DOHH2 (cell line): ENCODE data around the gene GIMAP8.

Experiments used
- EZH2phosphoT487 ChIP-seq: fragments of 200-600 bp; sonication (generic); IDR thresholded peaks from 2 replicates; pipeline ENCODE4 v1.6.1; 2017; ENCODE audit warnings: borderline replicate concordance, mild to moderate bottlenecking, antibody characterized with exemption, low read length, moderate library complexity, mixed read lengths
- TF ChIP-seq, protein P1 (sequence below): fragments of 200-600 bp; sonication (generic); IDR thresholded peaks from one replicate; pipeline ENCODE4 v1.5.1; 2014; ENCODE audit warnings: antibody characterized with exemption, mild to moderate bottlenecking, low read depth, low read length; ENCODE audit not compliant: poor library complexity, severe bottlenecking

DNA sequence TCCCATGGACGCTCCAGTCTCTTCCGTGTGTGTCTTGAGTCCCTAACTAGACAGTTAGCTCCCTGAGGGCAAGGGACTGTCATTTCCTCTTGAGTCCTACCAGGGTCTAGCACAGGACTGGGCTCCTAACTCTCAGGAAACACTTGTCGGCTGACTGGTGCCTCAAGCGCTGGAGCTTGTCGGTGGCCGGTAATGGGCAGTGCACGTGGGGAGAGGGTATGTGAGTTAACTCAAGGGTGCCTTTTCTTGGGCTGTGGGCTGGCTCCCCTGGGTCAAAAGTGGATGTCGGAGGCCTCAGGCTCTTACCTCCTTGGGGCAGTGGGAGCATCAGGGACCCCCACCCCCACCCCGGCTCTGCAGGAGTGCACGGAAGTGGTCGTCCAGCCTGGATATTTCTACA lies 38.4 kb upstream of the GIMAP8 start:
- TF ChIP-seq, protein P1, sequence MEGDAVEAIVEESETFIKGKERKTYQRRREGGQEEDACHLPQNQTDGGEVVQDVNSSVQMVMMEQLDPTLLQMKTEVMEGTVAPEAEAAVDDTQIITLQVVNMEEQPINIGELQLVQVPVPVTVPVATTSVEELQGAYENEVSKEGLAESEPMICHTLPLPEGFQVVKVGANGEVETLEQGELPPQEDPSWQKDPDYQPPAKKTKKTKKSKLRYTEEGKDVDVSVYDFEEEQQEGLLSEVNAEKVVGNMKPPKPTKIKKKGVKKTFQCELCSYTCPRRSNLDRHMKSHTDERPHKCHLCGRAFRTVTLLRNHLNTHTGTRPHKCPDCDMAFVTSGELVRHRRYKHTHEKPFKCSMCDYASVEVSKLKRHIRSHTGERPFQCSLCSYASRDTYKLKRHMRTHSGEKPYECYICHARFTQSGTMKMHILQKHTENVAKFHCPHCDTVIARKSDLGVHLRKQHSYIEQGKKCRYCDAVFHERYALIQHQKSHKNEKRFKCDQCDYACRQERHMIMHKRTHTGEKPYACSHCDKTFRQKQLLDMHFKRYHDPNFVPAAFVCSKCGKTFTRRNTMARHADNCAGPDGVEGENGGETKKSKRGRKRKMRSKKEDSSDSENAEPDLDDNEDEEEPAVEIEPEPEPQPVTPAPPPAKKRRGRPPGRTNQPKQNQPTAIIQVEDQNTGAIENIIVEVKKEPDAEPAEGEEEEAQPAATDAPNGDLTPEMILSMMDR: no peak
- no peak for TF ChIP-seq EZH2phosphoT487
